GM12801 (cell line): Measurements from ENCODE around the gene EVI5.

ENCODE experiments used
- CTCF ChIP-seq: IDR thresholded peaks from one replicate; pipeline ENCODE4 v1.5.1; 2011; ENCODE audit warnings: control low read depth; ENCODE audit not compliant: insufficient read length; ENCODE audit errors: extremely low read depth

Gene EVI5

GRCh38 chr1:92511541-92511940 is 273.4 kb downstream of the EVI5 start:
- TF ChIP-seq CTCF, result no peak

GRCh38 chr1:92509619-92510018 is 275.3 kb downstream of the EVI5 start:
- no peak for TF ChIP-seq CTCF

- TF ChIP-seq CTCF, result no peak
Measured at GRCh38 chr1:92505015-92505692, 279.8 kb downstream of the EVI5 start.

GRCh38 chr1:92504291-92505014 is 280.5 kb downstream of the EVI5 start:
- TF ChIP-seq CTCF, result no peak

- no peak for TF ChIP-seq CTCF
Measured at GRCh38 chr1:92503926-92504285, 281.0 kb downstream of the EVI5 start.

GRCh38 chr1:92503043-92503925 is 281.6 kb downstream of the EVI5 start:
- no peak for TF ChIP-seq CTCF

- TF ChIP-seq CTCF, result no peak
Measured at GRCh38 chr1:92502247-92502646, 282.7 kb downstream of the EVI5 start.
